ENCODE results near the gene INSR. TPM values are rescaled to one million over a fixed set of nuclear protein-coding genes. Genes with fewer than 3 reads are reported as not detected.

Gene INSR
- polyA plus RNA-seq, 1 of the 3 experiments (the other 2 are of a cell fraction) = 3.6 TPM

DNA sequence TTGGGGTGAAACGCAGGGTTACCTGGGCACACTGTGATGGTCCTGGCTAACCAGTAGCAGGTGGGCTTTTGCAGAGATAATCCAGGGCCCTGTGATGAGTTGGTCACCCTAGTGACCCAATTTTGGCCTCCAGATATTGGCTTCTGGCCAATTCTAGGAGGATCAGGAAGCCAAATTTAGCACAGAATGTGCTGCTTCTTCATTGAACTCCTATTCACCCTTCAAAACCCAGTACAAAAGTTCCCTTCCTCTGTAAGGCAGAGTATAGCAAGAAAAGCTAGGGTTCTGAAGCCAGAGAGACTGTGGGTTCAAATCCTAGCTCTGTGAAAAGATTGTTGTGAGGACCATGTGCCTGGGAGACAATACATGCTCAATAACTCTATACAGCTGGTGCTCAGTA lies 70.8 kb downstream of the INSR start (continued):
- TF ChIP-seq, protein P1, sequence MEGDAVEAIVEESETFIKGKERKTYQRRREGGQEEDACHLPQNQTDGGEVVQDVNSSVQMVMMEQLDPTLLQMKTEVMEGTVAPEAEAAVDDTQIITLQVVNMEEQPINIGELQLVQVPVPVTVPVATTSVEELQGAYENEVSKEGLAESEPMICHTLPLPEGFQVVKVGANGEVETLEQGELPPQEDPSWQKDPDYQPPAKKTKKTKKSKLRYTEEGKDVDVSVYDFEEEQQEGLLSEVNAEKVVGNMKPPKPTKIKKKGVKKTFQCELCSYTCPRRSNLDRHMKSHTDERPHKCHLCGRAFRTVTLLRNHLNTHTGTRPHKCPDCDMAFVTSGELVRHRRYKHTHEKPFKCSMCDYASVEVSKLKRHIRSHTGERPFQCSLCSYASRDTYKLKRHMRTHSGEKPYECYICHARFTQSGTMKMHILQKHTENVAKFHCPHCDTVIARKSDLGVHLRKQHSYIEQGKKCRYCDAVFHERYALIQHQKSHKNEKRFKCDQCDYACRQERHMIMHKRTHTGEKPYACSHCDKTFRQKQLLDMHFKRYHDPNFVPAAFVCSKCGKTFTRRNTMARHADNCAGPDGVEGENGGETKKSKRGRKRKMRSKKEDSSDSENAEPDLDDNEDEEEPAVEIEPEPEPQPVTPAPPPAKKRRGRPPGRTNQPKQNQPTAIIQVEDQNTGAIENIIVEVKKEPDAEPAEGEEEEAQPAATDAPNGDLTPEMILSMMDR (IDR thresholded peaks at IDR 0.05) = no peak
- no peak for TF ChIP-seq SIN3A (IDR thresholded peaks at IDR 0.05; ENCODE audit: borderline replicate concordance, low read depth, low read length)
- no peak for TF ChIP-seq ELF1 (IDR thresholded peaks at IDR 0.05)
- no peak for TF ChIP-seq FOXJ3 (CRISPR knock-in tag; IDR thresholded peaks at IDR 0.05)
- TF ChIP-seq, protein P2, sequence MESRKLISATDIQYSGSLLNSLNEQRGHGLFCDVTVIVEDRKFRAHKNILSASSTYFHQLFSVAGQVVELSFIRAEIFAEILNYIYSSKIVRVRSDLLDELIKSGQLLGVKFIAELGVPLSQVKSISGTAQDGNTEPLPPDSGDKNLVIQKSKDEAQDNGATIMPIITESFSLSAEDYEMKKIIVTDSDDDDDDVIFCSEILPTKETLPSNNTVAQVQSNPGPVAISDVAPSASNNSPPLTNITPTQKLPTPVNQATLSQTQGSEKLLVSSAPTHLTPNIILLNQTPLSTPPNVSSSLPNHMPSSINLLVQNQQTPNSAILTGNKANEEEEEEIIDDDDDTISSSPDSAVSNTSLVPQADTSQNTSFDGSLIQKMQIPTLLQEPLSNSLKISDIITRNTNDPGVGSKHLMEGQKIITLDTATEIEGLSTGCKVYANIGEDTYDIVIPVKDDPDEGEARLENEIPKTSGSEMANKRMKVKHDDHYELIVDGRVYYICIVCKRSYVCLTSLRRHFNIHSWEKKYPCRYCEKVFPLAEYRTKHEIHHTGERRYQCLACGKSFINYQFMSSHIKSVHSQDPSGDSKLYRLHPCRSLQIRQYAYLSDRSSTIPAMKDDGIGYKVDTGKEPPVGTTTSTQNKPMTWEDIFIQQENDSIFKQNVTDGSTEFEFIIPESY (IDR thresholded peaks at IDR 0.05; ENCODE audit: borderline replicate concordance, low read depth) = no peak

DNA sequence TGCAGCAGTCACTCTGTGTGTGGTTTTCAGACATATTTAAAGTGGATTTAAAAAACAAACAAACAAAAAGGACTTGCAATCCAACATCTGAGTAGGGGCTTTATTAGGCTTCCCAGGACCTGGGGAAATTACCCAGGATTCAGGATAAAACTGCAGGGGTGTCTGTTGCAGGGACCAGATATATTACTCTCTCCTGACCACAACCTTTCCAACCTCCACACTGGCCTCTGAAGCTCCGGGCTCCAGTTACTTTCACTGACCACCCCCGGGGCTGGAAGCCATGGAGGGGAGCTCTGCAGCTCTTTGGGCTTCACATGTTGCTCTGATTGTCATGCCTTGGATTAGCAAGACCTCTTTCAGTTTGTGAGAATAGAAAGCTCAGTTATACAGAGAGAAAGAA lies 75.2 kb downstream of the INSR start:
- TF ChIP-seq, protein P3, sequence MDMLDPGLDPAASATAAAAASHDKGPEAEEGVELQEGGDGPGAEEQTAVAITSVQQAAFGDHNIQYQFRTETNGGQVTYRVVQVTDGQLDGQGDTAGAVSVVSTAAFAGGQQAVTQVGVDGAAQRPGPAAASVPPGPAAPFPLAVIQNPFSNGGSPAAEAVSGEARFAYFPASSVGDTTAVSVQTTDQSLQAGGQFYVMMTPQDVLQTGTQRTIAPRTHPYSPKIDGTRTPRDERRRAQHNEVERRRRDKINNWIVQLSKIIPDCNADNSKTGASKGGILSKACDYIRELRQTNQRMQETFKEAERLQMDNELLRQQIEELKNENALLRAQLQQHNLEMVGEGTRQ (IDR thresholded peaks at IDR 0.05; ENCODE audit: borderline replicate concordance, low read depth, low read length) = no peak
- no peak for TF ChIP-seq EZH2phosphoT487 (IDR thresholded peaks at IDR 0.05; ENCODE audit: borderline replicate concordance, low read depth)
- no peak for TF ChIP-seq TCF12 (IDR thresholded peaks at IDR 0.05)
- TF ChIP-seq POLR2AphosphoS5 (IDR thresholded peaks at IDR 0.05; ENCODE audit: low read depth, low read length) = no peak
- no peak for TF ChIP-seq RCOR1 (IDR thresholded peaks at IDR 0.05; ENCODE audit: low read length)
- no peak for TF ChIP-seq FOXJ3 (CRISPR knock-in tag; IDR thresholded peaks at IDR 0.05)
- TF ChIP-seq, protein P4, sequence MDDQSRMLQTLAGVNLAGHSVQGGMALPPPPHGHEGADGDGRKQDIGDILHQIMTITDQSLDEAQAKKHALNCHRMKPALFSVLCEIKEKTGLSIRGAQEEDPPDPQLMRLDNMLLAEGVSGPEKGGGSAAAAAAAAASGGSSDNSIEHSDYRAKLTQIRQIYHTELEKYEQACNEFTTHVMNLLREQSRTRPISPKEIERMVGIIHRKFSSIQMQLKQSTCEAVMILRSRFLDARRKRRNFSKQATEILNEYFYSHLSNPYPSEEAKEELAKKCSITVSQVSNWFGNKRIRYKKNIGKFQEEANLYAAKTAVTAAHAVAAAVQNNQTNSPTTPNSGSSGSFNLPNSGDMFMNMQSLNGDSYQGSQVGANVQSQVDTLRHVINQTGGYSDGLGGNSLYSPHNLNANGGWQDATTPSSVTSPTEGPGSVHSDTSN (IDR thresholded peaks at IDR 0.05) = no peak
- no peak for TF ChIP-seq RXRA (IDR thresholded peaks at IDR 0.05; ENCODE audit: borderline replicate concordance, low read depth)
- TF ChIP-seq, protein P5, sequence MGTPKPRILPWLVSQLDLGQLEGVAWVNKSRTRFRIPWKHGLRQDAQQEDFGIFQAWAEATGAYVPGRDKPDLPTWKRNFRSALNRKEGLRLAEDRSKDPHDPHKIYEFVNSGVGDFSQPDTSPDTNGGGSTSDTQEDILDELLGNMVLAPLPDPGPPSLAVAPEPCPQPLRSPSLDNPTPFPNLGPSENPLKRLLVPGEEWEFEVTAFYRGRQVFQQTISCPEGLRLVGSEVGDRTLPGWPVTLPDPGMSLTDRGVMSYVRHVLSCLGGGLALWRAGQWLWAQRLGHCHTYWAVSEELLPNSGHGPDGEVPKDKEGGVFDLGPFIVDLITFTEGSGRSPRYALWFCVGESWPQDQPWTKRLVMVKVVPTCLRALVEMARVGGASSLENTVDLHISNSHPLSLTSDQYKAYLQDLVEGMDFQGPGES (IDR thresholded peaks at IDR 0.05; ENCODE audit: low read depth, low read length) = no peak
- no peak for TF ChIP-seq ELF1 (IDR thresholded peaks at IDR 0.05)
- TF ChIP-seq FOSL2 (IDR thresholded peaks at IDR 0.05; ENCODE audit: borderline replicate concordance, low read depth) = no peak
- TF ChIP-seq GATA2 (CRISPR knock-in tag; IDR thresholded peaks at IDR 0.05) = no peak
- TF ChIP-seq TAF1 (IDR thresholded peaks at IDR 0.05; ENCODE audit: borderline replicate concordance, low read depth, low read length) = no peak
- no peak overlapping the region for H3K27ac ChIP-seq (ENCODE audit: low read depth in 2 of 2, low read length in 1 of 2)
- H3K4me2 ChIP-seq = no peak overlapping the region
- no peak overlapping the region for H3K9ac ChIP-seq
- no peaks in the 10 kb centered on the region for H3K4me1 ChIP-seq (ENCODE audit: control insufficient read depth in 1 of 2, insufficient read depth in 2 of 2, low read depth in 1 of 2, low read length in 1 of 2)
- H3K9me2 ChIP-seq = no peaks in the 10 kb centered on the region
- no peak for DNase-seq
- no peak overlapping the region for H3K4me3 ChIP-seq (ENCODE audit: low read depth in 2 of 2, low read length in 1 of 2)
- no peaks in the 10 kb centered on the region for H3K79me2 ChIP-seq (ENCODE audit: insufficient read depth)
- no peaks in the 10 kb centered on the region for H3K27me3 ChIP-seq (ENCODE audit: insufficient read depth)
- H3F3A ChIP-seq (replicated peaks; ENCODE audit: insufficient read depth) = no peaks in the 10 kb centered on the region
- no peaks in the 10 kb centered on the region for H3K36me3 ChIP-seq (replicated peaks in 1 of 2; ENCODE audit: control insufficient read depth in 1 of 2, insufficient read depth in 2 of 2, low read length in 1 of 2)
- CTCF ChIA-PET = interaction anchor here (1.7 kb wide), 1 partner anchor 122 kb away, joined by 4 read pairs; no protein-coding TSS in a partner anchor
- no peak overlapping the region for H2AFZ ChIP-seq (ENCODE audit: low read depth)
- H4K20me1 ChIP-seq (ENCODE audit: insufficient read depth) = no peaks in the 10 kb centered on the region
- 70% methylated on average over 2 of the region's 2 CpGs for WGBS (ENCODE audit: low lambda C conversion rate)
- no peaks in the 10 kb centered on the region for H3K9me3 ChIP-seq
- POLR2A ChIA-PET = interaction anchor here (1.1 kb wide), 1 partner anchor 10 kb away, joined by 4 read pairs; no protein-coding TSS in a partner anchor
